HEK293 (cell line): ENCODE measurements around the gene SCRT2.

Experiments used
- SP2 ChIP-seq: fragments of 450-650 bp; formaldehyde crosslinking; IDR thresholded peaks from 2 replicates; pipeline ENCODE4 v1.5.1; 2016; ENCODE audit warnings: missing biosample characterization, missing genetic modification characterization
- ZBTB49 ChIP-seq: fragments of 450-650 bp; formaldehyde crosslinking; IDR thresholded peaks from 2 replicates; pipeline ENCODE4 v1.5.1; 2016; ENCODE audit warnings: missing biosample characterization, missing genetic modification characterization, low read depth
- ZBTB7A ChIP-seq: fragments of 450-650 bp; formaldehyde crosslinking; IDR thresholded peaks from 2 replicates; pipeline ENCODE4 v1.5.1; 2016; ENCODE audit warnings: low read depth, missing biosample characterization, missing genetic modification characterization
- ZBTB8A ChIP-seq: fragments of 450-650 bp; formaldehyde crosslinking; IDR thresholded peaks from 2 replicates; pipeline ENCODE4 v1.5.1; 2016; ENCODE audit warnings: missing biosample characterization, missing genetic modification characterization
- ZNF16 ChIP-seq: fragments of 450-650 bp; formaldehyde crosslinking; IDR thresholded peaks from 2 replicates; pipeline ENCODE4 v1.5.1; 2016; ENCODE audit warnings: low read depth, missing biosample characterization, missing genetic modification characterization
- ZNF202 ChIP-seq: fragments of 450-650 bp; formaldehyde crosslinking; IDR thresholded peaks from 2 replicates; pipeline ENCODE4 v1.5.1; 2016; ENCODE audit warnings: missing biosample characterization, missing genetic modification characterization, borderline replicate concordance
- ZNF341 ChIP-seq: fragments of 450-650 bp; formaldehyde crosslinking; IDR thresholded peaks from 2 replicates; pipeline ENCODE4; 2016; ENCODE audit warnings: low read depth, missing biosample characterization, missing genetic modification characterization
- ZNF792 ChIP-seq: fragments of 450-650 bp; formaldehyde crosslinking; IDR thresholded peaks from 2 replicates; pipeline ENCODE4 v1.5.1; 2016; ENCODE audit warnings: missing biosample characterization, missing genetic modification characterization
- ZSCAN23 ChIP-seq: fragments of 450-650 bp; formaldehyde crosslinking; IDR thresholded peaks from 2 replicates; pipeline ENCODE4 v1.5.1; 2016; ENCODE audit warnings: missing biosample characterization, missing genetic modification characterization
- TF ChIP-seq, protein P1 (sequence below): fragments of 450-650 bp; formaldehyde crosslinking; IDR thresholded peaks from 2 replicates; pipeline ENCODE4 v1.5.1; 2016; ENCODE audit warnings: missing biosample characterization, missing genetic modification characterization

- TF ChIP-seq ZNF16 (tag by site-specific recombination) = no peak
- TF ChIP-seq SP2 = no peak
- no peak for TF ChIP-seq ZBTB8A
- TF ChIP-seq ZBTB7A = no peak
- TF ChIP-seq ZNF341 (tag by site-specific recombination) = no peak
- TF ChIP-seq ZBTB49 = no peak
- no peak for TF ChIP-seq ZNF792
- TF ChIP-seq, protein P1, sequence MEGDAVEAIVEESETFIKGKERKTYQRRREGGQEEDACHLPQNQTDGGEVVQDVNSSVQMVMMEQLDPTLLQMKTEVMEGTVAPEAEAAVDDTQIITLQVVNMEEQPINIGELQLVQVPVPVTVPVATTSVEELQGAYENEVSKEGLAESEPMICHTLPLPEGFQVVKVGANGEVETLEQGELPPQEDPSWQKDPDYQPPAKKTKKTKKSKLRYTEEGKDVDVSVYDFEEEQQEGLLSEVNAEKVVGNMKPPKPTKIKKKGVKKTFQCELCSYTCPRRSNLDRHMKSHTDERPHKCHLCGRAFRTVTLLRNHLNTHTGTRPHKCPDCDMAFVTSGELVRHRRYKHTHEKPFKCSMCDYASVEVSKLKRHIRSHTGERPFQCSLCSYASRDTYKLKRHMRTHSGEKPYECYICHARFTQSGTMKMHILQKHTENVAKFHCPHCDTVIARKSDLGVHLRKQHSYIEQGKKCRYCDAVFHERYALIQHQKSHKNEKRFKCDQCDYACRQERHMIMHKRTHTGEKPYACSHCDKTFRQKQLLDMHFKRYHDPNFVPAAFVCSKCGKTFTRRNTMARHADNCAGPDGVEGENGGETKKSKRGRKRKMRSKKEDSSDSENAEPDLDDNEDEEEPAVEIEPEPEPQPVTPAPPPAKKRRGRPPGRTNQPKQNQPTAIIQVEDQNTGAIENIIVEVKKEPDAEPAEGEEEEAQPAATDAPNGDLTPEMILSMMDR = no peak
- no peak for TF ChIP-seq ZSCAN23 (tag by site-specific recombination)
- TF ChIP-seq ZNF202 (tag by site-specific recombination) = no peak
Observed at GRCh38 chr20:654417-654750, 21.2 kb downstream of the SCRT2 start.
